Measurements from ENCODE around the gene USP28.

DNA sequence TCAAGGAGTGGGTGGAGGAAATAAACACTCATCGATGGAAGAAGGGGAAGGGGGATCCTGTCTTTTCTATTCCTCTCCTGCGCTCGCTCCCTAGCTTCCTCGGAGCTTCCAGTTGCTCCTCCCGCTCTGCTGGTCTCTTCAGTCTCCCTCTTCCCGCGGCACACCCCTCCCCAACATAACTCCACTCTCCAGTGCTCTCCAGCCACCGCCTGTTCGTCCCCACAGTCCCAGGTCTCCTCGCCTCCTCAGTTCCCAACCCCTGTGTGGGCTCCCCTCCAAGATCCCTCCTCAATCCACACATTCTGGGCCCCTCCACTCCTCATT lies 102.3 kb downstream of the USP28 start:
- TF ChIP-seq, protein P1, sequence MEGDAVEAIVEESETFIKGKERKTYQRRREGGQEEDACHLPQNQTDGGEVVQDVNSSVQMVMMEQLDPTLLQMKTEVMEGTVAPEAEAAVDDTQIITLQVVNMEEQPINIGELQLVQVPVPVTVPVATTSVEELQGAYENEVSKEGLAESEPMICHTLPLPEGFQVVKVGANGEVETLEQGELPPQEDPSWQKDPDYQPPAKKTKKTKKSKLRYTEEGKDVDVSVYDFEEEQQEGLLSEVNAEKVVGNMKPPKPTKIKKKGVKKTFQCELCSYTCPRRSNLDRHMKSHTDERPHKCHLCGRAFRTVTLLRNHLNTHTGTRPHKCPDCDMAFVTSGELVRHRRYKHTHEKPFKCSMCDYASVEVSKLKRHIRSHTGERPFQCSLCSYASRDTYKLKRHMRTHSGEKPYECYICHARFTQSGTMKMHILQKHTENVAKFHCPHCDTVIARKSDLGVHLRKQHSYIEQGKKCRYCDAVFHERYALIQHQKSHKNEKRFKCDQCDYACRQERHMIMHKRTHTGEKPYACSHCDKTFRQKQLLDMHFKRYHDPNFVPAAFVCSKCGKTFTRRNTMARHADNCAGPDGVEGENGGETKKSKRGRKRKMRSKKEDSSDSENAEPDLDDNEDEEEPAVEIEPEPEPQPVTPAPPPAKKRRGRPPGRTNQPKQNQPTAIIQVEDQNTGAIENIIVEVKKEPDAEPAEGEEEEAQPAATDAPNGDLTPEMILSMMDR (IDR thresholded peaks at IDR 0.05), result no peak
- TF ChIP-seq POLR2A (IDR thresholded peaks at IDR 0.05), result no peak
